HepG2 (cell line): ENCODE results near the gene VEGFB. TPM values are rescaled to one million over a fixed set of nuclear protein-coding genes. Genes with fewer than 3 reads are reported as not detected.
A peak's percentile ranks its signal among the peaks of the same experiment; 100 is the strongest.

Source experiments
- GLI4 ChIP-seq: sonication (generic); formaldehyde crosslinking; IDR thresholded peaks from 2 replicates; pipeline ENCODE4 v1.5.1; 2020; ENCODE audit warnings: missing genetic modification reagents, mild to moderate bottlenecking, moderate library complexity, borderline replicate concordance
- HNF4A ChIP-seq: sonication (generic); formaldehyde crosslinking; IDR thresholded peaks from 2 replicates; pipeline ENCODE4 v1.4.0; 2020; ENCODE audit warnings: missing genetic modification reagents
- MYNN ChIP-seq: sonication (generic); formaldehyde crosslinking; IDR thresholded peaks from 2 replicates; pipeline ENCODE4 v1.4.0; 2020; ENCODE audit warnings: mild to moderate bottlenecking, low read depth, missing genetic modification reagents
- SMAD9 ChIP-seq: sonication (generic); formaldehyde crosslinking; IDR thresholded peaks from 2 replicates; pipeline ENCODE4 v1.5.1; 2020; ENCODE audit warnings: mild to moderate bottlenecking, missing genetic modification reagents
- YEATS4 ChIP-seq: sonication (generic); formaldehyde crosslinking; IDR thresholded peaks from 2 replicates; pipeline ENCODE4 v1.4.0; 2020; ENCODE audit warnings: missing genetic modification reagents, borderline replicate concordance
- ZNF235 ChIP-seq: sonication (generic); formaldehyde crosslinking; IDR thresholded peaks from 2 replicates; pipeline ENCODE4 v1.8.1; 2023; ENCODE audit warnings: mild to moderate bottlenecking, missing genetic modification reagents, borderline replicate concordance
- ZNF253 ChIP-seq: sonication (generic); formaldehyde crosslinking; IDR thresholded peaks from 2 replicates; pipeline ENCODE4 v1.8.0; 2022; ENCODE audit warnings: mild to moderate bottlenecking, missing genetic modification reagents, borderline replicate concordance
- ZNF326 ChIP-seq: sonication (generic); formaldehyde crosslinking; IDR thresholded peaks from 2 replicates; pipeline ENCODE4 v1.4.0; 2020; ENCODE audit warnings: missing genetic modification reagents, borderline replicate concordance
- ZNF337 ChIP-seq: sonication (generic); formaldehyde crosslinking; IDR thresholded peaks from 2 replicates; pipeline ENCODE4 v1.5.1; 2020; ENCODE audit warnings: missing genetic modification reagents, low read depth, mild to moderate bottlenecking, borderline replicate concordance
- ZSCAN20 ChIP-seq: sonication (generic); formaldehyde crosslinking; IDR thresholded peaks from 2 replicates; pipeline ENCODE4 v1.4.0; 2020; ENCODE audit warnings: missing genetic modification reagents, mild to moderate bottlenecking, borderline replicate concordance
- polyA plus RNA-seq, 8 experiments: library from polyadenylated mRNA; depleted of rRNA in 3 of 8; stranded (reverse) in 7 of 8; unstranded in 1 of 8; fragments of >200 nt; fragmentation: Illumina TruSeq in 4 of 8; extraction: Trizol in 4 of 8; gene quantifications; 2 replicates each; pipeline versions ENCODE4 v1.2.1 to v1.2.3, GENCODE V29; 2011 to 2016; ENCODE audit warnings: low read depth in 4 of 8, missing spikeins in 1 of 8, mixed read lengths in 1 of 8; ENCODE audit not compliant: insufficient read depth in 1 of 8
- total RNA-seq, 5 experiments: library from RNA; depleted of rRNA; stranded (reverse); fragments of >200 nt; fragmentation: Illumina TruSeq; extraction: Trizol; gene quantifications; 2 replicates each; pipeline ENCODE4 v1.2.3, GENCODE V29; 2016; ENCODE audit warnings: low read depth in 1 of 5
- TF ChIP-seq, protein P1 (sequence below): sonication (generic); formaldehyde crosslinking; IDR thresholded peaks from 2 replicates; pipeline ENCODE4 v1.4.0; 2020; ENCODE audit warnings: mild to moderate bottlenecking, missing genetic modification reagents, borderline replicate concordance
- TF ChIP-seq, protein P2 (sequence below): sonication (generic); formaldehyde crosslinking; IDR thresholded peaks from 2 replicates; pipeline ENCODE4 v1.8.1; 2022; ENCODE audit warnings: low read depth, mild to moderate bottlenecking, missing genetic modification reagents
- TF ChIP-seq, protein P3 (sequence below): sonication (generic); formaldehyde crosslinking; IDR thresholded peaks from 2 replicates; pipeline ENCODE4 v1.8.0; 2022; ENCODE audit warnings: missing genetic modification reagents, mild to moderate bottlenecking, moderate library complexity, borderline replicate concordance
- TF ChIP-seq, protein P4 (sequence below): sonication (generic); formaldehyde crosslinking; IDR thresholded peaks from 2 replicates; pipeline ENCODE4 v1.5.1; 2020; ENCODE audit warnings: missing genetic modification reagents, mild to moderate bottlenecking, borderline replicate concordance
- TF ChIP-seq, protein P5 (sequence below): sonication (generic); formaldehyde crosslinking; IDR thresholded peaks from 2 replicates; pipeline ENCODE4 v1.8.0; 2022; ENCODE audit warnings: missing genetic modification reagents, low read depth, mild to moderate bottlenecking, borderline replicate concordance

Gene VEGFB
- total and polyA plus RNA-seq, 2 of the 13 experiments (the other 11 are each of a cell fraction or from before 2014, with no cell fraction given): 9.0 to 11.3 TPM

DNA sequence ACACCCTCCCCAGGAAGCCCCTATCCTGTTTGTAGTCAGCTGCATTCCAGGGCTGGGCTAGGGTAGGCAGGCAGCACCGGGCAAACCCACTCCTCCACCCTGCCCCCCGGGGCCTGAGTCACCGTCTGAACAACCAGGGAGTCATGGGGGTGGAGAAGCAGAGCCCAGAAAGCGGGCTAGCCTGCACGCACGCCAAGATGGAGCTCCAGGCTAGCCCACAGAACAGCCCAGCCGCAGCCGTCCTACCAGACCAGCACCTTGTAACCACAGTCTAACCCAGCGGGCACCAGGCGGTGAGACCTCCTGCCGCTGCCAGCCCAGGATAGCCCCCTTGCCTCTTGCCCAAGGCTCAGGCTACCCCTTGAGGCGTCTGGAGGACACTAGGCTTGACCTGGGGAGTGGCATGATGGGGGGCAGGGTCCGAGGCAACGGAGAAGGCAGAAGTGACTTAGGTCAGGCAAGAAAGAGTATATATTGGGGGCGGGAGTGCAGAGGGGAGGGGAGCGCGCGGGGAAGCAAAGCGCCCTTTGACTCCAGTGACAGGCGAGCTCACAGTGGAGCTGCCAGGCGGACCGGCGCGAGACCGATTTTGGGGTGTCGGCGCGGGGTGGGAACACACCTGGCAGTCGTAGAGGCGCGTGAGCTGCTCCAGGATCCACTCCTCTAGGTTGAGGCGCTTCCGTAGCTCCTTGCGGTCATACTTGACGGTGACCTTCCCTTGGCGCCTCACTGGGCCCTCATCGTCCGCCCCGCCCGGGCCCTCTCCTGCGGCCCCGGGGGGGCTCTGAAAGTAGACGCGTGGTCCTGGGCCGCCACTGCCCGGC is 11.6 kb downstream of the VEGFB start (continued):
- TF ChIP-seq, protein P1, sequence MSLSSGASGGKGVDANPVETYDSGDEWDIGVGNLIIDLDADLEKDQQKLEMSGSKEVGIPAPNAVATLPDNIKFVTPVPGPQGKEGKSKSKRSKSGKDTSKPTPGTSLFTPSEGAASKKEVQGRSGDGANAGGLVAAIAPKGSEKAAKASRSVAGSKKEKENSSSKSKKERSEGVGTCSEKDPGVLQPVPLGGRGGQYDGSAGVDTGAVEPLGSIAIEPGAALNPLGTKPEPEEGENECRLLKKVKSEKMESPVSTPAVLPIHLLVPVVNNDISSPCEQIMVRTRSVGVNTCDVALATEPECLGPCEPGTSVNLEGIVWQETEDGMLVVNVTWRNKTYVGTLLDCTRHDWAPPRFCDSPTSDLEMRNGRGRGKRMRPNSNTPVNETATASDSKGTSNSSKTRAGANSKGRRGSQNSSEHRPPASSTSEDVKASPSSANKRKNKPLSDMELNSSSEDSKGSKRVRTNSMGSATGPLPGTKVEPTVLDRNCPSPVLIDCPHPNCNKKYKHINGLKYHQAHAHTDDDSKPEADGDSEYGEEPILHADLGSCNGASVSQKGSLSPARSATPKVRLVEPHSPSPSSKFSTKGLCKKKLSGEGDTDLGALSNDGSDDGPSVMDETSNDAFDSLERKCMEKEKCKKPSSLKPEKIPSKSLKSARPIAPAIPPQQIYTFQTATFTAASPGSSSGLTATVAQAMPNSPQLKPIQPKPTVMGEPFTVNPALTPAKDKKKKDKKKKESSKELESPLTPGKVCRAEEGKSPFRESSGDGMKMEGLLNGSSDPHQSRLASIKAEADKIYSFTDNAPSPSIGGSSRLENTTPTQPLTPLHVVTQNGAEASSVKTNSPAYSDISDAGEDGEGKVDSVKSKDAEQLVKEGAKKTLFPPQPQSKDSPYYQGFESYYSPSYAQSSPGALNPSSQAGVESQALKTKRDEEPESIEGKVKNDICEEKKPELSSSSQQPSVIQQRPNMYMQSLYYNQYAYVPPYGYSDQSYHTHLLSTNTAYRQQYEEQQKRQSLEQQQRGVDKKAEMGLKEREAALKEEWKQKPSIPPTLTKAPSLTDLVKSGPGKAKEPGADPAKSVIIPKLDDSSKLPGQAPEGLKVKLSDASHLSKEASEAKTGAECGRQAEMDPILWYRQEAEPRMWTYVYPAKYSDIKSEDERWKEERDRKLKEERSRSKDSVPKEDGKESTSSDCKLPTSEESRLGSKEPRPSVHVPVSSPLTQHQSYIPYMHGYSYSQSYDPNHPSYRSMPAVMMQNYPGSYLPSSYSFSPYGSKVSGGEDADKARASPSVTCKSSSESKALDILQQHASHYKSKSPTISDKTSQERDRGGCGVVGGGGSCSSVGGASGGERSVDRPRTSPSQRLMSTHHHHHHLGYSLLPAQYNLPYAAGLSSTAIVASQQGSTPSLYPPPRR (CRISPR knock-in tag): peak; percentile 36; the same call in 1 of the 2 replicates
- no peak for TF ChIP-seq ZNF235
- TF ChIP-seq, protein P2, sequence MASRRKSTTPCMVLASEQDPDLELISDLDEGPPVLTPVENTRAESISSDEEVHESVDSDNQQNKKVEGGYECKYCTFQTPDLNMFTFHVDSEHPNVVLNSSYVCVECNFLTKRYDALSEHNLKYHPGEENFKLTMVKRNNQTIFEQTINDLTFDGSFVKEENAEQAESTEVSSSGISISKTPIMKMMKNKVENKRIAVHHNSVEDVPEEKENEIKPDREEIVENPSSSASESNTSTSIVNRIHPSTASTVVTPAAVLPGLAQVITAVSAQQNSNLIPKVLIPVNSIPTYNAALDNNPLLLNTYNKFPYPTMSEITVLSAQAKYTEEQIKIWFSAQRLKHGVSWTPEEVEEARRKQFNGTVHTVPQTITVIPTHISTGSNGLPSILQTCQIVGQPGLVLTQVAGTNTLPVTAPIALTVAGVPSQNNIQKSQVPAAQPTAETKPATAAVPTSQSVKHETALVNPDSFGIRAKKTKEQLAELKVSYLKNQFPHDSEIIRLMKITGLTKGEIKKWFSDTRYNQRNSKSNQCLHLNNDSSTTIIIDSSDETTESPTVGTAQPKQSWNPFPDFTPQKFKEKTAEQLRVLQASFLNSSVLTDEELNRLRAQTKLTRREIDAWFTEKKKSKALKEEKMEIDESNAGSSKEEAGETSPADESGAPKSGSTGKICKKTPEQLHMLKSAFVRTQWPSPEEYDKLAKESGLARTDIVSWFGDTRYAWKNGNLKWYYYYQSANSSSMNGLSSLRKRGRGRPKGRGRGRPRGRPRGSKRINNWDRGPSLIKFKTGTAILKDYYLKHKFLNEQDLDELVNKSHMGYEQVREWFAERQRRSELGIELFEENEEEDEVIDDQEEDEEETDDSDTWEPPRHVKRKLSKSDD (CRISPR knock-in tag): no peak
- TF ChIP-seq, protein P3, sequence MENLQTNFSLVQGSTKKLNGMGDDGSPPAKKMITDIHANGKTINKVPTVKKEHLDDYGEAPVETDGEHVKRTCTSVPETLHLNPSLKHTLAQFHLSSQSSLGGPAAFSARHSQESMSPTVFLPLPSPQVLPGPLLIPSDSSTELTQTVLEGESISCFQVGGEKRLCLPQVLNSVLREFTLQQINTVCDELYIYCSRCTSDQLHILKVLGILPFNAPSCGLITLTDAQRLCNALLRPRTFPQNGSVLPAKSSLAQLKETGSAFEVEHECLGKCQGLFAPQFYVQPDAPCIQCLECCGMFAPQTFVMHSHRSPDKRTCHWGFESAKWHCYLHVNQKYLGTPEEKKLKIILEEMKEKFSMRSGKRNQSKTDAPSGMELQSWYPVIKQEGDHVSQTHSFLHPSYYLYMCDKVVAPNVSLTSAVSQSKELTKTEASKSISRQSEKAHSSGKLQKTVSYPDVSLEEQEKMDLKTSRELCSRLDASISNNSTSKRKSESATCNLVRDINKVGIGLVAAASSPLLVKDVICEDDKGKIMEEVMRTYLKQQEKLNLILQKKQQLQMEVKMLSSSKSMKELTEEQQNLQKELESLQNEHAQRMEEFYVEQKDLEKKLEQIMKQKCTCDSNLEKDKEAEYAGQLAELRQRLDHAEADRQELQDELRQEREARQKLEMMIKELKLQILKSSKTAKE: no peak
- no peak for TF ChIP-seq GLI4 (CRISPR knock-in tag)
- TF ChIP-seq ZNF326 (CRISPR knock-in tag): no peak
- TF ChIP-seq, protein P4, sequence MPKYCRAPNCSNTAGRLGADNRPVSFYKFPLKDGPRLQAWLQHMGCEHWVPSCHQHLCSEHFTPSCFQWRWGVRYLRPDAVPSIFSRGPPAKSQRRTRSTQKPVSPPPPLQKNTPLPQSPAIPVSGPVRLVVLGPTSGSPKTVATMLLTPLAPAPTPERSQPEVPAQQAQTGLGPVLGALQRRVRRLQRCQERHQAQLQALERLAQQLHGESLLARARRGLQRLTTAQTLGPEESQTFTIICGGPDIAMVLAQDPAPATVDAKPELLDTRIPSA (CRISPR knock-in tag): no peak
- no peak for TF ChIP-seq ZSCAN20 (CRISPR knock-in tag)
- no peak for TF ChIP-seq MYNN
- TF ChIP-seq ZNF337 (CRISPR knock-in tag): no peak
- TF ChIP-seq, protein P5, sequence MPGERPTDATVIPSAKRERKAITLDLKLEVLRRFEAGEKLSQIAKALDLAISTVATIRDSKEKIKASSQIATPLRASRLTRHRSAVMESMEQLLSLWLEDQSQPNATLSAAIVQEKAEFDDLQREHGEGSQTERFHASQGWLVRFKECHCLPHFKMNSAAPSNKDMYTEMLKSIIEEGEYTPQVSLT (CRISPR knock-in tag): no peak
- TF ChIP-seq YEATS4 (CRISPR knock-in tag): peak; percentile 14; the same call in 1 of the 2 replicates
- TF ChIP-seq SMAD9 (CRISPR knock-in tag): no peak
- no peak for TF ChIP-seq ZNF253
- 0 out of 2 replicates have a peak, but pooled peaks have one; percentile 4 for TF ChIP-seq HNF4A (CRISPR knock-in tag)
